Epithelial cell of proximal tubule (primary cell): ENCODE data around the gene PRKCQ. TPM values are rescaled to one million over a fixed set of nuclear protein-coding genes. Genes with fewer than 3 reads are reported as not detected.

Source experiments
- DNase-seq: peaks from one replicate; pipeline ENCODE4 v3.0.0-alpha.2; 2011; ENCODE audit warnings: low read depth
- H3K4me3 ChIP-seq: 2 replicates; pipeline ENCODE4 v1.5.1; 2011; ENCODE audit warnings: low read depth, mild to moderate bottlenecking, low read length
- total RNA-seq: library from RNA; depleted of rRNA; stranded (reverse); fragments of >200 nt; gene quantifications from 2 replicates; pipeline ENCODE4 v1.2.3, GENCODE V29; 2015
- TF ChIP-seq, protein P1 (sequence below): conservative IDR thresholded peaks from 2 replicates; pipeline ENCODE4 v1.5.1; 2012; ENCODE audit warnings: low read depth, mild to moderate bottlenecking, low read length

PRKCQ gene
- total RNA-seq, 1 donor from 2014 or later, result 6.8 TPM

- H3K4me3 ChIP-seq, result no peak overlapping the region
- DNase-seq, result no peak
- TF ChIP-seq, protein P1, sequence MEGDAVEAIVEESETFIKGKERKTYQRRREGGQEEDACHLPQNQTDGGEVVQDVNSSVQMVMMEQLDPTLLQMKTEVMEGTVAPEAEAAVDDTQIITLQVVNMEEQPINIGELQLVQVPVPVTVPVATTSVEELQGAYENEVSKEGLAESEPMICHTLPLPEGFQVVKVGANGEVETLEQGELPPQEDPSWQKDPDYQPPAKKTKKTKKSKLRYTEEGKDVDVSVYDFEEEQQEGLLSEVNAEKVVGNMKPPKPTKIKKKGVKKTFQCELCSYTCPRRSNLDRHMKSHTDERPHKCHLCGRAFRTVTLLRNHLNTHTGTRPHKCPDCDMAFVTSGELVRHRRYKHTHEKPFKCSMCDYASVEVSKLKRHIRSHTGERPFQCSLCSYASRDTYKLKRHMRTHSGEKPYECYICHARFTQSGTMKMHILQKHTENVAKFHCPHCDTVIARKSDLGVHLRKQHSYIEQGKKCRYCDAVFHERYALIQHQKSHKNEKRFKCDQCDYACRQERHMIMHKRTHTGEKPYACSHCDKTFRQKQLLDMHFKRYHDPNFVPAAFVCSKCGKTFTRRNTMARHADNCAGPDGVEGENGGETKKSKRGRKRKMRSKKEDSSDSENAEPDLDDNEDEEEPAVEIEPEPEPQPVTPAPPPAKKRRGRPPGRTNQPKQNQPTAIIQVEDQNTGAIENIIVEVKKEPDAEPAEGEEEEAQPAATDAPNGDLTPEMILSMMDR, result no peak
Measured at GRCh38 chr10:6530211-6530840, 49.8 kb downstream of the PRKCQ start.

DNA sequence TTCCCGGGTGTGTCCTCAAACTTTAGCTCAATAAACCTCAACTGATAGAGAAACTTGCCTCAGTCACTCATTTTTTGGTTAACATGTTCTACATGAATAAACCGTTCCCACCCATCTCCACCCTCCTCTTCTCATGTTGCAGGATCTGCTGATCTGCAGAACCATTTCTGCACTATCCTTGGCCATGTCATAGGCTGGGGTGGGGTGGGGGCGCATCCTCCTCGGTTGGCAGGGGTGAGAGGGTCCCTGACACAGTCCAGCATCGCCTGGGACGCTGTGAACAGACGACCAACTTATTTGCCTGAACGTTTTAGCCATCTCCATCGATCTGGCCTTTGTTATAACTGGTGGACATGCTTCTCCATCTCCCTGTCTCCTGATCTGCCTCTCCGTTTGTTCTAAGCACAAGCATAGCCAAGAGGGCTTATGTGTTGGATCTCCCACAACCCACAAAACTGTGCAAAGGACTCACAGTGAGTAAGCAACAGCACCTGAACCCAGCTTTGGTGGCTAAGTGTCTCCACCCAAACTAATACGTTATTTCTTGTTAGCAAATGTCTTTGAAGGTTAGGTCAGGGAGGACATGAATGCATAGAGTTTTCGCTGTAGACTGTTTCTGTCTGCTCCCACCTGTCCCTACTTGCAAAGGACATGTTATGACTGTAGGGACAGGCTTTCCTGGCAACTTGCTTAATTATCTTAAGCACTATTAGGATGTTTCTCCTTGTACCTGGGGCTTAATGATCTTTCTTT, 51.7 kb downstream of the PRKCQ start:
- H3K4me3 ChIP-seq, result no peak overlapping the region
- TF ChIP-seq, protein P1, result no peak
- DNase-seq, result no peak

DNA sequence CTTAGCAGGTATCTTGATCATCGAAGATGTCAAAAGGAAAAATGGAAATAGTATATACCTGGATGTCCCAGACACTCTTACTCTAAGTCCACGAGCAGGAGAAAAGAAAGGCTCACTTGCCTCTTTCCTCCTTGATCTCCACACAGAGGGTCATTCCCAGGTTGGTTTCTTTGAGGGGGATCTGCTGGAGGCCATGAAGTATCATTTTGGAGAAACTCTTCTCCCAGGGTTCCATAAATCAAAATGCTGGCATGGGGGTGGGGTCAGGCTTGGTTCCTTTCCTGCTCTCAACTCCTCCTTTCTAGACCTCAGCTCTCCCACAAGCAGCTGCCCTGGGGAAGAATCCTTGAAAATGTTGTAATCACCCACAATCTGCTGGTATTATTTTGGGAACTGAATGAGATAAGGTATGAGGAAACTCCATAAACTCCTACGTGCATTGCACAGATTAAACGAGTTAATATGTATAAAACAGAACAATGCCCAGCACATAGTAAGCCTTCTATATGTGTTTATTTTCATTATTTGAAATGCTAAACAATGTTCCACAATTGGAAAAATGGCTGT, 54.4 kb downstream of the PRKCQ start:
- TF ChIP-seq, protein P1, result no peak
- H3K4me3 ChIP-seq, result no peak overlapping the region
- no peak for DNase-seq

GRCh38 chr10:6522230-6522629, 57.8 kb downstream of the PRKCQ start:
- no peak for DNase-seq
- H3K4me3 ChIP-seq, result no peak overlapping the region
- TF ChIP-seq, protein P1, result no peak

DNA sequence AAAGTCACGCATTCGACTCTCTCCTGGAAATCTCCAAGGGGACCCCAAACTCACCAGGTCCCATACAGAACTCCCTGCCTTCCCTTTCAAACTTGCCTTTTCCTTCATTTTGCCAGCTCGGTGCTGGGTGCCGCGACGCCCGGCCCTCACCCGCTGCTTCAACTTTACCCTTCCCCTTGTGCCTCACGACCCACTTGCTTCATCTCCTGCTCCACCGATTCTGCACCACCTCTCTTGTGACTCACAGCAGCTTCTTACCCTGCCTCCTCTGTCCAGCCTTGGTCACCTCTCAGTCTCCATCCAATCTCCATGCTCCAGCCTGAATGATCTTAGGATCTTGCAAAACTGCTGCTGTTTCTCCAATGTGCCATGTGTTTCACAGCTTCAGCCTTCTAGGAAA, 59.9 kb downstream of the PRKCQ start:
- no peak for DNase-seq
- TF ChIP-seq, protein P1, result no peak

GRCh38 chr10:6518791-6519429, 61.2 kb downstream of the PRKCQ start:
- H3K4me3 ChIP-seq, result no peak overlapping the region
- TF ChIP-seq, protein P1, result no peak
- DNase-seq, result no peak

More for the DNA sequence above, 59.9 kb downstream of the PRKCQ start:
- no peak overlapping the region for H3K4me3 ChIP-seq
